ENCODE results near the gene PTPRN2.
"Not testable (repeated sequence)": the region's sequence is repeated elsewhere in the genome, so short reads cannot be mapped to it uniquely, and the experiment has no call there.

The PTPRN2 gene

DNA sequence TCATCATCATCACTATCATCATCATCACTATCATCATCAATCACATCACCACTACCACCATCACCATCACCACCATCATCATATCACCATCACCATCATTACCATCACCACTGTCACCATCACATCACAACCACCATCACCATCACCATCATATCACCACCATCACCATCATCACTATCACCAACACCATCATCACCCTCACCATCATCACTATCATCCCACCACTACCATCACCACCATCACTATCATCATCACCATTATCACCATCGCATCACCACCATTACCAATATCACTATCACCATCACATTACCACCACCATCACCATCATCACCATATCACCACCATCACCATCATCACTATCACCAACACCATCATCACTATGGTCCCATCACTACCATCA is 539.1 kb downstream of the PTPRN2 start:
- in situ Hi-C loops (cut with MboI; ENCODE audit: low pct_unique_long_range_greater_than_20kb, low sequenced_read_pairs) = no loop called here
- DNase-seq = no peak

DNA sequence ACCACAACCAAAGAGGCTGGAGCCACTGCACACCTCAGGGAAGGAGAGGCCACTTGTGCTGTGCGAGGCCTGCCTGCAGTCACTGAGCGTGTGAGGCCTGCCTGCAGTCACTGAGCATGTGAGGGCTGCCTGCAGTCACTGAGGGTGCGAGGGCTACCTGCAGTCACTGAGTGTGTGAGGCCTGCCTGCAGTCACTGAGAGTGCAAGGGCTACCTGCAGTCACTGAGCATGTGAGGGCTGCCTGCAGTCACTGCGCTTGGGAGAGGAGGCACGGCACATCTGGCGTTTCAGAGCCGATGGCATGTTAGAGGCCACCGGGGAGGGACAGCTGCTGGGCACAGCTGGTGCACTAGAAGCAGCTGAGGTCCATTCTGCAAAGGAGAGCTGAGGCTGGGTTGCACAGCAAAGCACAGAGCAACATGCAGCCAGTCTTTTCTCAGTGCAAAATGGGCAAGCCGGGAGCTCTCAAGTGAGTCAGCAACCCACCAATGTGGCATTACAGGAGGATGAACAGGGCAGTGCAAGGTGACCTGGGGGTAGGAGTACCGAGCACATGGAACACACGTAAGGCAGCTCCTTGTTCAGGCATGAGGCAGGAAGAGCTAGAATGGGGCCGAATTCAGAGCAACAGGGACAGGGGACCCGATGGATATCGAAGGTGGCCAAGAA is 540.1 kb downstream of the PTPRN2 start:
- in situ Hi-C loops (cut with MboI; ENCODE audit: low pct_unique_long_range_greater_than_20kb, low sequenced_read_pairs) = no loop called here
- no peak for DNase-seq

DNA sequence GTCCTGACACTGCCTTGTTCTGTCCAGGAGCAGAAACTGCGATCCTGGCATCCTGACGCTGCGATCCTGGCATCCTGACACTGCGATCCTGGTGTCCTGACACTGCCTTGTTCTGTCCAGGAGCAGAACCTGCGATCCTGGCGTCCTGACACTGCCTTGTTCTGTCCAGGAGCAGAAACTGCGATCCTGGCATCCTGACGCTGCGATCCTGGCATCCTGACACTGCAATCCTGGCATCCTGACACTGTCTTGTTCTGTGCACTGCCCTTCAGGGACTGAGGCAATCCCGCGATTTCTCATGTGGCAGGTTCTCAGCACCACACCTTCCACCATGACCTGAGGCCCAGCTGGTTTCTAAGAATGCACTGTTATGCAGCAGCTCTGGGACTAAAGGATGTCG is 541.4 kb downstream of the PTPRN2 start:
- DNase-seq; in situ Hi-C loops (cut with MboI; ENCODE audit: low pct_unique_long_range_greater_than_20kb, low sequenced_read_pairs): not testable (repeated sequence)

DNA sequence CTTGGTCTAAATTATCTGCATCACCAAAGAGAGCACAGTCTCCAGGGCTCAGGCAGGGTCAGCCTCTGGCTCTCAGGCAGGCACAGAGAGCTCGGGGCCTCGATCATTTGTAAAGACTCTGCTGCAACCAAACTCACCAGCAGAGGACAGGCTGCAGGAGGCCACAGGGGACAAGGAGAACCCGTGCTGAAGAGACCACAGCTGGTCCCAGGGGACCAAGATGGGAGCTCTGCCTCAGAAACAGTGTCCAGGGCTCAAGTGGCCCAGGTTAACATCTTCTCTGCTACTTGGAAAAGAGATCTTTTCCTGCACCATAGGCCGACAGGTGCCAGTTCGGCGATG is 543.2 kb downstream of the PTPRN2 start:
- no peak for DNase-seq
- in situ Hi-C loops (cut with MboI; ENCODE audit: low pct_unique_long_range_greater_than_20kb, low sequenced_read_pairs) = no loop called here

DNA sequence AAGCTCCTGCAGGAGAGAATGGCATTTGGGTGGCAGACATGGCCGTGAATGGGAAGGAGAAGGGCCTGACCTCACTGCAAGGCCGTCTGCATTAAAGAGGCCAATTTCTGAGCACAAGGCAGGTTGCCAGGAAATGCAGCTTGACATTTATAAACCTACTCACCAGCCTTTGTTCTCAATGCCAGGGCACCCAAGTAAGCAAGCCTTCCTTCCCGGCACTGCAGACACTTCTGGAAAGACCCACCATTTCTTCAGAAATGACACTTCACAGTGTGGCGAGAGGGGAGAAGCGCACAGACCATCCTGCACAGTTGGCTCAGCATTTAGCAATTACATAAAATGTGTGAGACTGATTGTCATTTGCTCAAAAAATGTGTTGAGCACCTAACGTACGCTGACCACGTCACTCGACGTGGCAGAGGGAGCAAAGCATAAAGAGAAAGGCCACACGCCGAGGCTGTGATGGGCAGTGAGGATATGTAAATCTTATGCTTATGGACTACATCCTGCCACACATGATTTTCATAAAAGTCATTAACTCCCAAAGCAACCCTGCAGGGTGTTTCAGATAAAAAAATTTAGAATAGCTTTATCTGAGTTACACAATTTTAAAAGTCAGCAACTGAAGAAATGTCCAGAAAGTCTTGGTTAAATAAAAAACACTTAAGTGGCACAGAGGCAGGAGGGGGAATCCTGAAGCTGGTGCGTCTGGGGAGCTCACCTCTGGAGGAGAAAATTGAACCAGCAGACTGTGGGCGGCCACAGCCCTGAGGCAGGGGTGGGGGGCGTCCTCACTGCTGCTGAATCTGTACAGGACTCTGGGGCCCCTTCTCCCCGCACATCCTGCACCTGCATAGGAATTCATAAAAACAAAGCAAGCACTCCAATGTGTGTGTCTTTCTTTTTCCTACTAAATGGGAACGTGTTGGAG is 543.8 kb downstream of the PTPRN2 start:
- DNase-seq = no peak
- in situ Hi-C loops (cut with MboI; ENCODE audit: low pct_unique_long_range_greater_than_20kb, low sequenced_read_pairs) = no loop called here

DNA sequence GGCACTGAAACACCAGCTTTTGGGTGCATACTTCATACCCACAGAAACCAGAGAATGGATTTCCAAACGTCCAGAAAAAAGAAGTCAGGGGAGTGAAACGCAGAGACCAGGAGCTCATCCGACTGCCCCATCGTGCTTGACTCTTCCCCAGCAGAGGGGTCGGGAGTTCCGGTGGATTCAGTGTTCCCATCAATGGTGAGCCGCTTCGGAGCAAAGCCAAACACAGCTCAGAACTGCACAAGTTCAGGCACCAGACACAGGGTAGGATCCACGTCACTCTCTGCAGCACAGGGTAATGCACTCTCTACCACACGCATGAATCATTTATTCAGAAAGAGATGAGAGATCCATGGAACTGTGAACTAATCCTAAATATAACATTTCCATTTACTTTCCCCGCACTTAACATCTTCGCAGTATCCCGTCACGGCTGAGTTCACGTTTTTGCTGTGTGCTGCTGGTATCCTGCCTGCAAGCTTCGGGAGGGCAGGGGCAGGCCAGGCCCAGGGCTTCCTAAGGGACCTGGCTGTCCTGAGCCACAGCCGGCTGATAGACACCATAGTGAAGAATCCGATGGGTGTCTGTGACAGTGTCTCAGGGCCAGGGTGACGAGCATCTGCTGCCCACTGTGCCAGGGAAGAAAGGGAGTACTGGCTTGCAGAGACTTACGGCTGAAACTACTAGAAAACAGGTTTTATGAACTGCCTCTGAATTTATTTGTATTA is 545.3 kb downstream of the PTPRN2 start:
- no peak for DNase-seq
- in situ Hi-C loops (cut with MboI; ENCODE audit: low pct_unique_long_range_greater_than_20kb, low sequenced_read_pairs) = no loop called here

DNA sequence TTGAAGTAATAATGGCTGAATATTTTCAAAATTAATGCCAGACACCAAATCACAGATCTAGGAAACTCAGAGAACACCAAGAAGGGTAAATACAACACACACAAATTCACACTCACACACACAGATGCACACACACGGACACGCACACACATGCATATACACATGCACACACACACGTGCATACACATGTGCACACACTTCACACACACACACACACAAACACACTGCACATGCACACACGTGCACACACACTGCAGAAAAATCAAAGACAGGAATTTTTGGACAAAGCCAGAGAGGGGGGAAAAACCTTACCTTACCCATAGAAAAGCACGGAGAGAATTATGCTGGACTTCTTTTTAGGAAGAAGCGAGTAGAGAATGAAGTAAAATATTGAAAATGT is 547.4 kb downstream of the PTPRN2 start:
- DNase-seq = no peak
- in situ Hi-C loops (cut with MboI; ENCODE audit: low pct_unique_long_range_greater_than_20kb, low sequenced_read_pairs) = no loop called here

DNA sequence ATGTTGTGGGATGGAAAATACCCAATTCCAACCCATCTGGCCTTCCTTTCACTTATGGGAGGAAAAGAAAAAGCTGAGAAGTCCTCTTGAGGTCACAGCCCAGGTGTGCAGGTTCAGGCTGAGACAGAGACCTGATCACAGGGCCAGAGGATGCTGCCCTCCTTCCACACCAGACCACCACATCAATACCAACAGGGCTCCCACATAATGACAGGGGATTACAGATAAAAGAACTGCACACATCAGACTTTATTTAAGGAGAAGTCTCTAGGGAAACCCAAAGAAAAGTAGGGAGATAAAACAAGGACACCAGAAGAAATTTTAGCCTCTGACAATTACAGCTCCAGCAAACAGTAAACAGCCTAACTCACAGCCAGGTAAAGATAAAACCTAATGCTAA is 548.4 kb downstream of the PTPRN2 start:
- no peak for DNase-seq
- in situ Hi-C loops (cut with MboI; ENCODE audit: low pct_unique_long_range_greater_than_20kb, low sequenced_read_pairs) = no loop called here

DNA sequence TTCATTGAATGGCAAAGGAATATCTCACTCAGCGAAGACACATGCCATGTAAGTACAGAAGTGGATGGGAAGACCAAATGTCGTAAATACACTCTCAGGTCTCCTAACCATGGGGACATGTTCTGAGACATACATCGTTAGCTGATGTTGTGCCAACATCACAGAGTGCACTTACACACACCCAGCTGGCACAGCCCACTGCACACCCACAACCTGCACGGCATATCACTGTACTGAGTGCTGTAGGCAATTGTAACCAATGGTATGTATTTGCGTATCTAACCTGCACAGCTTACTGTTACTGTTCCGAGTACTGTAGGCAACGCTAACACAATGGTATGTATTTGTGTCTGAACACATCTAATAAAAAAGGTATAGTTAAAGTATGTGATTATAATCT is 550.4 kb downstream of the PTPRN2 start:
- no peak for DNase-seq
- in situ Hi-C loops (cut with MboI; ENCODE audit: low pct_unique_long_range_greater_than_20kb, low sequenced_read_pairs) = no loop called here

DNA sequence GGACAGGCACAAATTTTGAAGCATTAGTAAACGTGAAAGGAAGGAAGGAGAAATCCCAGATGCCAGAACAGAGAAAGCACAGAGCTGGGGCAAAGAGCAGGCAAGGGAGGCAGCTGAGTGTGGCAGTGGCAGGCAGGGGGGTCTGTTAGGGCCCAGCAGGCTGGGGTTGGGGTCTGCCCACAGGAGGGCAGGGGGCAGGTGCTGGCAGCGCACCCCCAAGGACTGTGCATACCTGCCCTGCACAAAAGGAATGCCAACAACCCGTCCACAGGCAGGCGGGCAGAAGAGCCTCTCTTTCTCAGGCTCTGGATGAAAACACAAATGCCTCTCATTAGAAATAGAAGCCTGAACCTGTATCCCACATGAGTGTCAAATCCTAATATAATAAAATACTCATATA is 552.3 kb downstream of the PTPRN2 start:
- DNase-seq = no peak
- in situ Hi-C loops (cut with MboI; ENCODE audit: low pct_unique_long_range_greater_than_20kb, low sequenced_read_pairs) = no loop called here

DNA sequence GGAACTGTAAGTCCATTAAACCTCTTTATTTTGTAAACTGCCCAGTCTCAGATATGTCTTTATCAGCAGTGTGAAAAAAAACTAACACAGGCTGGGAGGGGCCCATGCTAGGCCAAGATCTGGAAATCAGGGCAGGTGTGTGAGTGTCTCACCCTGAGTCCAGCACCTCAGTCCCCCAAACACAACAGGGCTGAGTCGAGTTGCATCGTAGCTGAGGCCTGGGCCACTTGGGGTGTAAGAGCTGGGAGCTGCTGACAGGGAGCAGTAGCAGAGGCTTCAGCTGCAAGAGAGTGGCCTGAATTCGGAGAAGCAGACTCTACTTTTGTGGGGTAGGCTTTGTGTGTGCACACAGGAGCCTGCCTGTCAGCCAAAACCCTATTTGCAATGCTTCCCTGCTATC is 553.1 kb downstream of the PTPRN2 start:
- DNase-seq = no peak
- in situ Hi-C loops (cut with MboI; ENCODE audit: low pct_unique_long_range_greater_than_20kb, low sequenced_read_pairs) = no loop called here

DNA sequence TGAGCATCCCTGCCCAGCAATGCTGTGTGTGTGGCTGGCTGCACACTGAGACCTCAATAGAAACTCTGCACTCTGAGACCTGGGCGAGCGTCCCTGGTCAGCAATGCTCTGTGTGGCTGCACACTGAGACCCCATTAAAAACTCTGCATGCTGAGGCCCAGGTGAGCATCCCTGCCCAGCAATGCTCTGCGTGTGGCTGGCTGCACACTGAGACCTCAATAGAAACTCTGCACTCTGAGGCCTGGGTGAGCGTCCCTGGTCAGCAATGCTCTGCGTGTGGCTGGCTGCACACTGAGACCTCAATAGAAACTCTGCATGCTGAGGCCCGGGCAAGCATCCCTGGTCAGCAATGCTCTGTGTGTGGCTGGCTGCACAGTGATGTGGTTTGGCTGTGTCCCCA is 553.7 kb downstream of the PTPRN2 start:
- DNase-seq; in situ Hi-C loops (cut with MboI; ENCODE audit: low pct_unique_long_range_greater_than_20kb, low sequenced_read_pairs): not testable (repeated sequence)

DNA sequence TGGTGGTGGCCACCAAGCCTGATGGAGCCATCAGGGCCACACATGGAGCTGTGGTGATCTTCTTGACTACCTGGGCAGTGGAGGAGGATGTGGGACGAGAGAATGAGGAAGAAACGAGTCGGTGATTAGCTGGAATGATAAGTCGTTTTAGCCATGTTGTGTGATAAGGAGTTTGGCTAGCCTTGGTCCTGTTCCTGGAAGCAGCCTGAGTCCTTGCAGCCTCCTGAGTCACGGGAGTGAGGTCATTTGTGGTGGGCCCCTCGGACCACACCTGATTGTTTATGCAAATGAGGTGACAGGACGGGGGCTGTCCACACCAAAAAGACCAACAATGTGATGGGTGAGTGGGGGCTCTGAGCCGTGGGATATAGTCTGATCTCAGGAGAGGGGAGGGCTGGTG is 554.4 kb downstream of the PTPRN2 start:
- DNase-seq = no peak
- in situ Hi-C loops (cut with MboI; ENCODE audit: low pct_unique_long_range_greater_than_20kb, low sequenced_read_pairs) = no loop called here

DNA sequence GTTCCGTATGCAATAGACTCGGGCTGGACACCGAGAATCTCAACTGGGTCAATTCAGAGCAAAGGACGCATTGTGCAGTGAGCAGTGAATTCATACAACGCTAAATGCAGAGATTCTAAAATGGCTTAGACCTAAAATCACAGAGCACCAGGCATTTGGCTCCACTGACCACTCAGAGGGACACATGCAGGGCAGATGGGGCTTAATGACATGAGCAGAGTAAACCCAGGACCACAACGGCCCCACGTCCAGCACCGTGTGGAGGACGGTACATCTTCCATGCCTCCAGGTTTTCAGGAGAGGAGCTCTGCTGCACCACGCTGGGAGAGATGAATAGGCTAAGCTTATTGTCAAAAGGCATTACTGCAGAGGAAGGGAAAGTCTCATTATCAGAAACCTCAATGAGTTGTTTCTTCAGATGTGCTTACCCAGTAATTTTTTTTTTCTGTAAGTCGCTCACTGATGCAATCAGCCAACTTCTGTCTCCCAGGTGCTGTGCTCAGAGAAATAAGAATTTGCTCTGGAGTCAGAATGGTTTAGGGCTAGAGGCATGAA is 555.0 kb downstream of the PTPRN2 start:
- in situ Hi-C loops (cut with MboI; ENCODE audit: low pct_unique_long_range_greater_than_20kb, low sequenced_read_pairs) = no loop called here
- no peak for DNase-seq

DNA sequence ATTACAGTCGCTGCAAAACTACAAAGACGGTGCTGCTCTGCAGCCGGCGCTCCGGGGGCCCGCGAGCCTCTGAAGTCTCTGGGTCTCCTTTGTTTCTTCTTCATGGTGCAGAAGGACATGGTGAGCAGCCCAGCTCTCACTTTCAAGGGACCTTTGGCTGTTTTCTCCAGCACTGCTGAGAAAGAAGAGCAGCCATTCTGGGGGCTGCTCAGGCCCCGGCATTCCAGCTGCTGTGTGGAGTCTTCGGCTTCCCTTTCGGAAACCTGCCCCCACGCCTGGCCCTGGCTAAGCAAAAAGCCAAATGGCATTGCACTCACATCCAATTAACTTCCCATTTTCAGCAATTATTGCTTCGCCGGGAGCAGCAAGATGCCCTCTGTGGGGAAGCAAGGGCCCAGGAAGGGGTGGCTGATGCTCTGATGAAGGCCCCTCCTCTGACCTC is 555.7 kb downstream of the PTPRN2 start:
- in situ Hi-C loops (cut with MboI; ENCODE audit: low pct_unique_long_range_greater_than_20kb, low sequenced_read_pairs) = no loop called here
- no peak for DNase-seq

DNA sequence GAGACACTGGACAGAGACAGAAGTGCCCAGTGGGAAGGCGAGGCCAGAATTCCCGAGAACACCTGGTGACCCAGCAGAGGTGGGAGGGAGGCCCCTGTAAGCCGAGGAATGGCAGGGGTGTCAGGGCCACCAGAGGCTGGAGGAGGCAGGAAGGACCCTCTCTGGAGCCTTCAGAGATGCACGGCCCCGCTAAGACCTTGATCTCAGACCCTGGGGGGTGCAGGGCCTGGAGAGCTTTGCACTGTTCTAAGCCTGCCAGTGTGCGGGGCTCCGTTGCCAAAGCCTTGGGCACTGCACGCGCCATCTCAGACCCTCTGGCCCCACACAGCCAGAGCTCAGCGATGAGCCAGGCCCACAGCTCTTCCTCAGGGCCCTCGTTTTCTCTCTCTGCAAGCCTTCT is 557.1 kb downstream of the PTPRN2 start:
- no peak for DNase-seq
- in situ Hi-C loops (cut with MboI; ENCODE audit: low pct_unique_long_range_greater_than_20kb, low sequenced_read_pairs) = no loop called here

DNA sequence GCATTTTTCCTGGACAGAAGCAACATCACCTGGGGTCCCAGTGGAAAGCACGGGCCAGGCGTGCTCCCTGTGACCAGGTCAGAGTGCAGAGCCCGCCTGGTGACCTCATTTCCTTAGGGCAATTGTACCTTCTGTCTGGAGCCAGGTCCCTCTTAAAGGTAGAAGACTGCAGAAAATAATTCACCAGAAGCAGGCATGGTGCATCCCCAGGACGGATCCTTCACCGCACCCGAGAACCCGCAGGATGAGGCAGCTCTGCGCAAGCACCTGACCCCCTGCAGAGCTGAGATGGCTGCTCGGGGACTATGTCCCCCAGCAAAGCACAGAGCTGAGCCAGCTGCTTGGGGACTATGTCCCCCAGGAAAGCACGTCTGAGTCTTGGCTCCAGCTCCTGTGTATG is 557.6 kb downstream of the PTPRN2 start:
- no peak for DNase-seq
- in situ Hi-C loops (cut with MboI; ENCODE audit: low pct_unique_long_range_greater_than_20kb, low sequenced_read_pairs) = no loop called here

DNA sequence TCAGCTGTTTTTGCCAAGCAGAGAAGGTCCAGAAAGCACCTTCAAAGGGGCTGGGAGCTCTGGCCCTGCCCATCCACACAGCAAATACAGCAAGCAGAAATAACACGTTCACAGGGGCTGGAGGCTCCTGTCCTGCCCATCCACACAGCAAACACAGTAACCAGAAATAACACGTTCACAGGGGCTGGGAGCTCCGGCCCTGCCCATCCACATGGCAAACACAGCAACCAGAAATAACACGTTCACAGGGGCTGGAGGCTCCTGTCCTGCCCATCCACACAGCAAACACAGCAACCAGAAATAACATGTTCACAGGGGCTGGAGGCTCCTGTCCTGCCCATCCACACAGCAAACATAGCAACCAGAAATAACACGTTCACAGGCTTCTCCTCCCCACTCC is 558.1 kb downstream of the PTPRN2 start:
- DNase-seq = no peak
- in situ Hi-C loops (cut with MboI; ENCODE audit: low pct_unique_long_range_greater_than_20kb, low sequenced_read_pairs) = no loop called here

DNA sequence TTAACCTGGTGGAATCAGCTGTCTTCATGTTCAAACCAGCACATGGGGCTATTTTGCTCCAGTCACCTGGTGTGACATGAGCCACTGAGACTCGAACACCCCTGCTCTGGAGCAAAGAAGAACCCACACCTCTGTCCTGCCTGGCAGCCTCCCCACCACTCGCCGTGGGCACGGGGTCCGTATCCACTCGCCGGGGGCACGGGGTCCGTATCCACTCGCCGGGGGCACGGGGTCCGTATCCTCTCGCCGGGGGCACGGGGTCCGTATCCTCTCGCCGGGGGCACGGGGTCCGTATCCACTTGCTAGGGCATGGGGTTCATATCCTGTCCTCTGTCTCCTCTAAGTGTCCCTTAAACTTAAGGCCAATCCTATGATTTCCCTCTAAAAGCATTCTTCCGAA is 558.7 kb downstream of the PTPRN2 start:
- DNase-seq = no peak
- in situ Hi-C loops (cut with MboI; ENCODE audit: low pct_unique_long_range_greater_than_20kb, low sequenced_read_pairs) = no loop called here
